CD4-positive, alpha-beta memory T cell (primary cell): ENCODE measurements around the gene ZNF330. TPM values are rescaled to one million over a fixed set of nuclear protein-coding genes. Genes with fewer than 3 reads are reported as not detected.
A peak's percentile ranks its signal among the peaks of the same experiment; 100 is the strongest.
"Not testable (repeated sequence)": the region's sequence is repeated elsewhere in the genome, so short reads cannot be mapped to it uniquely, and the experiment has no call there.

ENCODE experiments used
- CTCF ChIA-PET: fragments of 350-600 bp; sonication (Branson Sonifier 250); formaldehyde crosslinking; loops from one replicate; lab custom pipeline; 2021; ENCODE audit warnings: inconsistent platforms; ENCODE audit not compliant: partially characterized antibody; lab: Charles Lee
- POLR2A ChIA-PET: fragments of 350-600 bp; sonication (Branson Sonifier 250); formaldehyde crosslinking; loops from one replicate; lab custom pipeline; 2021; ENCODE audit not compliant: partially characterized antibody; lab: Charles Lee
- DNase-seq, 5 donors: peaks; one replicate each; pipeline versions ENCODE4 v3.0.0 to v3.0.0-alpha.2; 2020 to 2022; ENCODE audit warnings: mixed read lengths in 1 of 5
- H3K27ac ChIP-seq: one replicate; pipeline ENCODE4 v1.7.0; 2013; ENCODE audit warnings: low read depth, low read length
- H3K27me3 ChIP-seq: 2 replicates; pipeline ENCODE4 v1.7.0; 2013; ENCODE audit warnings: mild to moderate bottlenecking, low read length, moderate library complexity; ENCODE audit not compliant: insufficient read depth
- H3K36me3 ChIP-seq: 2 replicates; pipeline ENCODE4 v1.7.0; 2013; ENCODE audit warnings: mild to moderate bottlenecking, low read length, moderate library complexity; ENCODE audit not compliant: insufficient read depth
- H3K4me1 ChIP-seq: 2 replicates; pipeline ENCODE4 v1.7.0; 2013; ENCODE audit warnings: mild to moderate bottlenecking, low read length, moderate library complexity; ENCODE audit not compliant: insufficient read depth
- H3K4me3 ChIP-seq, 2 donors: one replicate each; pipeline ENCODE4 v1.7.0; 2013; ENCODE audit warnings: low read length in 2 of 2, mild to moderate bottlenecking in 1 of 2
- H3K9me3 ChIP-seq, 2 donors: one replicate each; pipeline ENCODE4 v1.7.0; 2013; ENCODE audit warnings: low read length in 2 of 2, control low read depth in 1 of 2; ENCODE audit not compliant: control insufficient read depth in 1 of 2
- H3K27ac Mint-ChIP-seq, 7 donors: one replicate each; pipeline ENCODE4 v1.8.0; 2020 to 2021; ENCODE audit warnings: mixed read lengths in 7 of 7, mild to moderate bottlenecking in 6 of 7, inconsistent platforms in 3 of 7, moderate library complexity in 3 of 7
- H3K27me3 Mint-ChIP-seq, 2 donors: one replicate each; pipeline ENCODE4 v1.8.0; 2020 to 2021; ENCODE audit warnings: mixed read lengths in 2 of 2
- H3K36me3 Mint-ChIP-seq, 2 donors: one replicate each; pipeline ENCODE4 v1.8.0; 2020 to 2021; ENCODE audit warnings: mixed read lengths in 2 of 2, inconsistent platforms in 1 of 2, mild to moderate bottlenecking in 1 of 2
- H3K4me1 Mint-ChIP-seq, 4 donors: one replicate each; pipeline ENCODE4 v1.8.0; 2020 to 2021; ENCODE audit warnings: mixed read lengths in 4 of 4, mild to moderate bottlenecking in 1 of 4
- H3K4me3 Mint-ChIP-seq, 8 donors: one replicate each; pipeline ENCODE4 v1.8.0; 2020 to 2021; ENCODE audit warnings: mixed read lengths in 8 of 8, mild to moderate bottlenecking in 7 of 8, moderate library complexity in 6 of 8, inconsistent platforms in 3 of 8
- H3K9me3 Mint-ChIP-seq, 8 donors: one replicate each; pipeline ENCODE4 v1.8.0; 2020 to 2021; ENCODE audit warnings: mixed read lengths in 8 of 8, mild to moderate bottlenecking in 5 of 8, inconsistent platforms in 3 of 8, moderate library complexity in 1 of 8
- intact Hi-C: fragments of 100-400 bp; cut with micrococcal nuclease; formaldehyde crosslinking; loops from one replicate; pipeline ENCODE4 v1.15.1; 2023
- polyA plus RNA-seq, 2 donors: library from polyadenylated mRNA; unstranded; fragments of 300-500 nt; fragmentation: Illumina TruSeq; gene quantifications; one replicate each; pipeline ENCODE4 v1.2.3, GENCODE V29; 2021
- total RNA-seq, 2 experiments: library from RNA; stranded (reverse); gene quantifications; one replicate each; pipeline ENCODE4 v1.2.3, GENCODE V29; 2021

Gene ZNF330
- total and polyA plus RNA-seq, 4 experiments from 2014 or later = 23.4 to 45.3 (median 37.0) TPM

GRCh38 chr4:141215030-141215429 lies 5.7 kb upstream of the ZNF330 start:
- Mint-ChIP-seq H3K27ac (no peak overlapping the region), H3K4me1 (peaks cover 0 to 4% (median under 1%) of the 10 kb centered on the region in 4 donors), H3K9me3 (peaks cover 0 to 2% (median 0%) of the 10 kb centered on the region in 8 donors), H3K4me3 (no peak overlapping the region), H3K27me3 (peaks cover 4 to 8% of the 10 kb centered on the region in 2 donors), H3K36me3 (no peaks in the 10 kb centered on the region)
- H3K4me3 ChIP-seq = no peak overlapping the region
- H3K4me1 ChIP-seq = no peaks in the 10 kb centered on the region
- H3K27me3 ChIP-seq = no peaks in the 10 kb centered on the region
- H3K36me3 ChIP-seq = no peaks in the 10 kb centered on the region
- no peak overlapping the region for H3K27ac ChIP-seq
- ChIA-PET CTCF (no interaction called here), POLR2A (no interaction called here)
- no peak for DNase-seq
- no peaks in the 10 kb centered on the region for H3K9me3 ChIP-seq
- intact Hi-C loops = no loop called here

- H3K9me3 Mint-ChIP-seq = peaks cover 0 to 5% (median 0%) of the 10 kb centered on the region in 8 donors
- ChIA-PET POLR2A (no interaction called here), CTCF (no interaction called here)
- H3K4me3 Mint-ChIP-seq = no peak overlapping the region
- H3K36me3 Mint-ChIP-seq = peaks cover 0 to 5% of the 10 kb centered on the region in 2 donors
- no peaks in the 10 kb centered on the region for H3K9me3 ChIP-seq
- H3K27ac Mint-ChIP-seq = no peak overlapping the region
- peaks cover 3 to 15% (median 6%) of the 10 kb centered on the region in 4 donors for H3K4me1 Mint-ChIP-seq
- no peak overlapping the region for H3K4me3 ChIP-seq
- H3K27ac ChIP-seq = no peak overlapping the region
- H3K4me1 ChIP-seq = peaks cover 4% of the 10 kb centered on the region
- H3K36me3 ChIP-seq = no peaks in the 10 kb centered on the region
- peaks cover 4 to 8% of the 10 kb centered on the region in 2 donors for H3K27me3 Mint-ChIP-seq
- H3K27me3 ChIP-seq = no peaks in the 10 kb centered on the region
- intact Hi-C loops = no loop called here
- no peak for DNase-seq
Measured at GRCh38 chr4:141216002-141216761, 4.5 kb upstream of the ZNF330 start.

- intact Hi-C loops = loop anchor here (2.0 to 5.0 kb wide), 4 partner anchors 698 to 1965 kb away; partner anchors contain the start of genes ELMOD2, INPP4B and USP38
- Histone ChIP-seq H3K27ac (peak overlapping the region; percentile 92), H3K36me3 (no peaks in the 10 kb centered on the region), H3K4me1 (peaks cover 22% of the 10 kb centered on the region), H3K4me3 (peak overlapping the region; percentile 42 to 95), H3K27me3 (no peaks in the 10 kb centered on the region), H3K9me3 (no peaks in the 10 kb centered on the region)
- POLR2A ChIA-PET = no interaction called here
- DNase-seq = no peak
- Mint-ChIP-seq H3K27me3 (peaks cover 1 to 2% of the 10 kb centered on the region in 2 donors), H3K27ac (peak overlapping the region; percentile 70 to 99 (median 96)), H3K4me1 (peaks cover 25 to 49% (median 33%) of the 10 kb centered on the region in 4 donors), H3K36me3 (peaks cover 9 to 26% of the 10 kb centered on the region in 2 donors), H3K4me3 (peak overlapping the region; percentile 96 to 99 (median 98)), H3K9me3 (peaks cover 0 to 4% (median 0%) of the 10 kb centered on the region in 8 donors)
- CTCF ChIA-PET = no interaction called here
Measured at GRCh38 chr4:141220271-141220670, 424 bp upstream of the ZNF330 start.

- Histone ChIP-seq H3K9me3 (no peaks in the 10 kb centered on the region), H3K4me3 (no peak overlapping the region), H3K36me3 (peaks cover 3% of the 10 kb centered on the region), H3K27ac (no peak overlapping the region), H3K27me3 (no peaks in the 10 kb centered on the region), H3K4me1 (peaks cover 22% of the 10 kb centered on the region)
- Mint-ChIP-seq H3K27ac (peak overlapping the region in 4 of 7 donors; percentile 39 to 93 (median 60)), H3K27me3 (no peaks in the 10 kb centered on the region), H3K36me3 (peaks cover 32 to 42% of the 10 kb centered on the region in 2 donors), H3K4me1 (peaks cover 29 to 49% (median 38%) of the 10 kb centered on the region in 4 donors), H3K9me3 (peaks cover 0 to 4% (median 0%) of the 10 kb centered on the region in 8 donors), H3K4me3 (peak overlapping the region in 4 of 8 donors; percentile 14 to 68 (median 30))
- intact Hi-C loops = loop anchor here (5.0 kb wide), 2 partner anchors 701 to 1624 kb away; partner anchors contain the start of genes ELMOD2 and INPP4B
- POLR2A ChIA-PET = no interaction called here
- no peak for DNase-seq
- CTCF ChIA-PET = no interaction called here
Measured at GRCh38 chr4:141223418-141223817, 2.7 kb downstream of the ZNF330 start.

GRCh38 chr4:141227280-141227679 lies 6.6 kb downstream of the ZNF330 start:
- H3K27me3 Mint-ChIP-seq, CTCF ChIA-PET, intact Hi-C loops, POLR2A ChIA-PET, H3K4me3 ChIP-seq, H3K9me3 Mint-ChIP-seq, H3K4me1 ChIP-seq, H3K9me3 ChIP-seq, H3K27me3 ChIP-seq, H3K27ac Mint-ChIP-seq, DNase-seq, H3K27ac ChIP-seq: not testable (repeated sequence)
- Mint-ChIP-seq H3K4me3 (peak overlapping the region in 1 of 8 donors; percentile 64), H3K36me3 (peaks cover 61% of the 10 kb centered on the region in 2 donors), H3K4me1 (peaks cover 26 to 28% (median 26%) of the 10 kb centered on the region in 4 donors)
- peaks cover 29% of the 10 kb centered on the region for H3K36me3 ChIP-seq

GRCh38 chr4:141229408-141230101 lies 8.9 kb downstream of the ZNF330 start:
- Mint-ChIP-seq H3K27ac (peak overlapping the region in 3 of 7 donors; percentile 0 to 76 (median 5)), H3K36me3 (peaks cover 60 to 61% of the 10 kb centered on the region in 2 donors), H3K4me3 (no peak overlapping the region), H3K9me3 (no peaks in the 10 kb centered on the region), H3K27me3 (no peaks in the 10 kb centered on the region), H3K4me1 (peaks cover 5 to 14% (median 12%) of the 10 kb centered on the region in 4 donors)
- Histone ChIP-seq H3K27me3 (no peaks in the 10 kb centered on the region), H3K27ac (no peak overlapping the region), H3K36me3 (peaks cover 40% of the 10 kb centered on the region), H3K9me3 (no peaks in the 10 kb centered on the region), H3K4me3 (no peak overlapping the region), H3K4me1 (no peaks in the 10 kb centered on the region)
- CTCF ChIA-PET = no interaction called here
- no peak for DNase-seq
- POLR2A ChIA-PET = no interaction called here
- intact Hi-C loops = no loop called here

GRCh38 chr4:141233673-141234072 lies 13.0 kb downstream of the ZNF330 start:
- no peak overlapping the region for H3K4me3 Mint-ChIP-seq
- H3K36me3 Mint-ChIP-seq = peaks cover 46 to 48% of the 10 kb centered on the region in 2 donors
- no peaks in the 10 kb centered on the region for H3K9me3 ChIP-seq
- no peaks in the 10 kb centered on the region for H3K27me3 ChIP-seq
- no peak overlapping the region for H3K27ac Mint-ChIP-seq
- H3K9me3 Mint-ChIP-seq = no peaks in the 10 kb centered on the region
- ChIA-PET POLR2A (no interaction called here), CTCF (interaction anchor here (1.8 kb wide), 1 partner anchor 8 kb away, joined by 3 read pairs; no protein-coding TSS in a partner anchor)
- H3K27ac ChIP-seq = no peak overlapping the region
- H3K27me3 Mint-ChIP-seq = no peaks in the 10 kb centered on the region
- H3K4me1 Mint-ChIP-seq = peaks cover 4 to 9% (median 7%) of the 10 kb centered on the region in 4 donors
- peaks cover 36% of the 10 kb centered on the region for H3K36me3 ChIP-seq
- DNase-seq = no peak
- intact Hi-C loops = no loop called here
- H3K4me1 ChIP-seq = no peaks in the 10 kb centered on the region
- no peak overlapping the region for H3K4me3 ChIP-seq
